ENCODE data around the gene SLC24A4.

GRCh38 chr14:92314182-92314581 lies 8.8 kb upstream of the SLC24A4 start:
- no peak for TF ChIP-seq CTCF (IDR thresholded peaks at IDR 0.05)
- TF ChIP-seq POLR2AphosphoS5 (IDR thresholded peaks at IDR 0.05): no peak
- TF ChIP-seq POLR2A (IDR thresholded peaks at IDR 0.05): no peak
- TF ChIP-seq EP300 (IDR thresholded peaks at IDR 0.05): no peak

Measured in upper lobe of left lung (tissue), 4 donors.